HepG2 (cell line): ENCODE data around the gene CRIM1.

ENCODE experiments used
- FOSL2 ChIP-seq: sonication (generic); formaldehyde crosslinking; IDR thresholded peaks from 2 replicates; pipeline ENCODE4 v1.4.0; 2020; ENCODE audit warnings: missing genetic modification reagents
- MAFK ChIP-seq, 2 experiments: IDR thresholded peaks in 1 of 2; conservative IDR thresholded peaks in 1 of 2; 2 replicates each; pipeline ENCODE4 v1.6.1; 2011; ENCODE audit warnings: improper control_type of control experiment in 2 of 2, low read length in 2 of 2
- NFRKB ChIP-seq: fragments of 450-650 bp; IDR thresholded peaks from 2 replicates; pipeline ENCODE4 v1.6.1; 2017
- ZBTB42 ChIP-seq: sonication (generic); formaldehyde crosslinking; IDR thresholded peaks from 2 replicates; pipeline ENCODE4 v1.5.0; 2020; ENCODE audit warnings: mild to moderate bottlenecking, missing genetic modification reagents
- TF ChIP-seq, protein P1 (sequence below): sonication (generic); formaldehyde crosslinking; IDR thresholded peaks from 2 replicates; pipeline ENCODE4 v1.5.0; 2020; ENCODE audit warnings: mild to moderate bottlenecking, missing genetic modification reagents, moderate library complexity

- TF ChIP-seq, protein P1, sequence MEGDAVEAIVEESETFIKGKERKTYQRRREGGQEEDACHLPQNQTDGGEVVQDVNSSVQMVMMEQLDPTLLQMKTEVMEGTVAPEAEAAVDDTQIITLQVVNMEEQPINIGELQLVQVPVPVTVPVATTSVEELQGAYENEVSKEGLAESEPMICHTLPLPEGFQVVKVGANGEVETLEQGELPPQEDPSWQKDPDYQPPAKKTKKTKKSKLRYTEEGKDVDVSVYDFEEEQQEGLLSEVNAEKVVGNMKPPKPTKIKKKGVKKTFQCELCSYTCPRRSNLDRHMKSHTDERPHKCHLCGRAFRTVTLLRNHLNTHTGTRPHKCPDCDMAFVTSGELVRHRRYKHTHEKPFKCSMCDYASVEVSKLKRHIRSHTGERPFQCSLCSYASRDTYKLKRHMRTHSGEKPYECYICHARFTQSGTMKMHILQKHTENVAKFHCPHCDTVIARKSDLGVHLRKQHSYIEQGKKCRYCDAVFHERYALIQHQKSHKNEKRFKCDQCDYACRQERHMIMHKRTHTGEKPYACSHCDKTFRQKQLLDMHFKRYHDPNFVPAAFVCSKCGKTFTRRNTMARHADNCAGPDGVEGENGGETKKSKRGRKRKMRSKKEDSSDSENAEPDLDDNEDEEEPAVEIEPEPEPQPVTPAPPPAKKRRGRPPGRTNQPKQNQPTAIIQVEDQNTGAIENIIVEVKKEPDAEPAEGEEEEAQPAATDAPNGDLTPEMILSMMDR (CRISPR knock-in tag), result no peak
- no peak for TF ChIP-seq MAFK (conservative IDR thresholded peaks at IDR 0.05 in 1 of 2, IDR thresholded peaks at IDR 0.05 in 1 of 2; ENCODE audit: low read length in 2 of 2)
- no peak for TF ChIP-seq FOSL2 (CRISPR knock-in tag)
- no peak for TF ChIP-seq NFRKB
- TF ChIP-seq ZBTB42 (CRISPR knock-in tag), result no peak
Measured at GRCh38 chr2:36516136-36516870, 160.7 kb downstream of the CRIM1 start.
